ENCODE measurements around the gene CCDC69.

Gene CCDC69

DNA sequence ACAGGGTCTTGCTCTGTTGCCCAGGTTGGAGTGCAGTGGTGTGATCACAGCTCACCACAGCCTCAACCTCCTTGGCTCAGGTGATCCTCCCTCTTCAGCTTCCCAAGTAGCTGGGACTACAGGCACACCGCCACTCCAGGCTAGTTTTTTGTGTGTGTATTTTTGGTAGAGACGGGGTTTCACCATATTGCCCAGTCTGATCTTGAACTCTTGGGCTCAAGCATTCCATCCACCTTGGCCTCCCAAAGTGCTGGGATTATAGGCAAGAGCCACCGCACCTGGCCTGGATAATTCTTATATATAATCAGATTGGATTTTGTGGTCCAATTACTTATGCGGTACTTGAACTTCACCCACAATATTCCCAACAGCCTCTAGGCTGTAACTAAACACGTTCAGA lies 19.8 kb downstream of the CCDC69 start:
- no peak overlapping the region for H3K4me2 ChIP-seq (ENCODE audit: low read length)
- no peaks in the 10 kb centered on the region for H3K9me2 ChIP-seq (ENCODE audit: low read depth, low read length)
- H3K27ac ChIP-seq (ENCODE audit: low read depth, low read length, poor library complexity, severe bottlenecking), result peak overlapping the region; percentile 20
- no peak overlapping the region for H3K4me3 ChIP-seq (ENCODE audit: low read depth, low read length, poor library complexity, severe bottlenecking)
- no peaks in the 10 kb centered on the region for H4K20me1 ChIP-seq (ENCODE audit: insufficient read depth, low read length)
- H3K4me1 ChIP-seq (ENCODE audit: insufficient read depth, low read length, severe bottlenecking), result peaks cover 51% of the 10 kb centered on the region
- no peaks in the 10 kb centered on the region for H3K27me3 ChIP-seq (ENCODE audit: insufficient read depth, low read length)
- no peaks in the 10 kb centered on the region for H3K9me3 ChIP-seq (ENCODE audit: low read length)
- peaks cover 19% of the 10 kb centered on the region for H3K79me2 ChIP-seq (ENCODE audit: insufficient read depth, low read length)
- H3K9ac ChIP-seq (ENCODE audit: low read length), result no peak overlapping the region
- no peak for TF ChIP-seq EZH2 (IDR thresholded peaks at IDR 0.05; ENCODE audit: borderline replicate concordance, low read length)
- TF ChIP-seq, protein P1, sequence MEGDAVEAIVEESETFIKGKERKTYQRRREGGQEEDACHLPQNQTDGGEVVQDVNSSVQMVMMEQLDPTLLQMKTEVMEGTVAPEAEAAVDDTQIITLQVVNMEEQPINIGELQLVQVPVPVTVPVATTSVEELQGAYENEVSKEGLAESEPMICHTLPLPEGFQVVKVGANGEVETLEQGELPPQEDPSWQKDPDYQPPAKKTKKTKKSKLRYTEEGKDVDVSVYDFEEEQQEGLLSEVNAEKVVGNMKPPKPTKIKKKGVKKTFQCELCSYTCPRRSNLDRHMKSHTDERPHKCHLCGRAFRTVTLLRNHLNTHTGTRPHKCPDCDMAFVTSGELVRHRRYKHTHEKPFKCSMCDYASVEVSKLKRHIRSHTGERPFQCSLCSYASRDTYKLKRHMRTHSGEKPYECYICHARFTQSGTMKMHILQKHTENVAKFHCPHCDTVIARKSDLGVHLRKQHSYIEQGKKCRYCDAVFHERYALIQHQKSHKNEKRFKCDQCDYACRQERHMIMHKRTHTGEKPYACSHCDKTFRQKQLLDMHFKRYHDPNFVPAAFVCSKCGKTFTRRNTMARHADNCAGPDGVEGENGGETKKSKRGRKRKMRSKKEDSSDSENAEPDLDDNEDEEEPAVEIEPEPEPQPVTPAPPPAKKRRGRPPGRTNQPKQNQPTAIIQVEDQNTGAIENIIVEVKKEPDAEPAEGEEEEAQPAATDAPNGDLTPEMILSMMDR (IDR thresholded peaks at IDR 0.05; ENCODE audit: low read length), result no peak
- H3K36me3 ChIP-seq (ENCODE audit: insufficient read depth, low read length), result peaks cover 70% of the 10 kb centered on the region
- no peaks in the 10 kb centered on the region for H3F3A ChIP-seq (ENCODE audit: insufficient read depth, low read length)
- no peak overlapping the region for H2AFZ ChIP-seq (ENCODE audit: low read length)

DNA sequence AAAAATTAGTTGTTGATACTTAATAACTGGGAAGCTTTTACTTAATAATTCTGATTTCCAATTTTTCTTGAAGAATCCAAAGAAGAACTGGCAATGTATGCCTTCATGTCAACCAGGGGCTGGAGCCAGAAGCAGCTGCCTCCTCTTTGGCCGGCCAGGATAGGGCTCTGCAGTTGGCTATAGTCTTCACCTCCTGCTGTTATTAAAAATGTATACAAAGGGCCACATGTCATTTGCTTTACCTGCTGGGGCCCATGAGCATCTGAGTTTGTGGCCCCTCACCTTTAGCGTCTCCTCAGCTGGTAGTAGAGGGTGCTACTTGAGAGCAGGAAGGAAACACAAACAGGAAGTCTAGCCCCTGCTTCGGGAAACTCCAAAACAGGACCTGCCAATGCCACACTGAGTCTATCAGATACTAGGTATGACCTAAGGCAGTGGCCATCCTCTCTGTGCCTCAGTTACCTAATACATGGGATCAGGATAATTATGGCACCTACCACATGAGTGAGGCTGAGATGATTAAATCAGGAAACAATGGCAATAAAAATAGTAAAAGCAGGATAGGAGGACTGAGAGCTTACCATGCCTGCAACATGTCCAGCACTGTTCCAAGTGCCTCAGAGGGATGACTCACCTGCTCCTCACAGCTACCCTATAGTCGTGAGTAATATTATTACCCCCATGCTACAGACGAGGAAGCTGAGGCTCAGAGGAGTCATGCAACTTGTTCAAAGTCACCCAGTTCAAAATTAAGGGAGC lies 21.3 kb downstream of the CCDC69 start:
- Histone ChIP-seq H3K9me3 (ENCODE audit: low read length) (no peaks in the 10 kb centered on the region), H3F3A (ENCODE audit: insufficient read depth, low read length) (no peaks in the 10 kb centered on the region), H4K20me1 (ENCODE audit: insufficient read depth, low read length) (no peaks in the 10 kb centered on the region), H3K9ac (ENCODE audit: low read length) (no peak overlapping the region; the same call in 1 of the 2 replicates), H3K27me3 (ENCODE audit: insufficient read depth, low read length) (no peaks in the 10 kb centered on the region), H3K4me2 (ENCODE audit: low read length) (peak overlapping the region; percentile 3; the same call in 1 of the 2 replicates), H3K27ac (ENCODE audit: low read depth, low read length, poor library complexity, severe bottlenecking) (peak overlapping the region; percentile 76), H3K79me2 (ENCODE audit: insufficient read depth, low read length) (peaks cover 5% of the 10 kb centered on the region; the same call in 1 of the 2 replicates), H3K9me2 (ENCODE audit: low read depth, low read length) (no peaks in the 10 kb centered on the region), H3K4me3 (ENCODE audit: low read depth, low read length, poor library complexity, severe bottlenecking) (no peak overlapping the region), H3K36me3 (ENCODE audit: insufficient read depth, low read length) (peaks cover 70% of the 10 kb centered on the region), H3K4me1 (ENCODE audit: insufficient read depth, low read length, severe bottlenecking) (peaks cover 51% of the 10 kb centered on the region), H2AFZ (ENCODE audit: low read length) (no peak overlapping the region)
- no peak for TF ChIP-seq EZH2 (IDR thresholded peaks at IDR 0.05; ENCODE audit: borderline replicate concordance, low read length)
- TF ChIP-seq, protein P1 (IDR thresholded peaks at IDR 0.05; ENCODE audit: low read length), result no peak

DNA sequence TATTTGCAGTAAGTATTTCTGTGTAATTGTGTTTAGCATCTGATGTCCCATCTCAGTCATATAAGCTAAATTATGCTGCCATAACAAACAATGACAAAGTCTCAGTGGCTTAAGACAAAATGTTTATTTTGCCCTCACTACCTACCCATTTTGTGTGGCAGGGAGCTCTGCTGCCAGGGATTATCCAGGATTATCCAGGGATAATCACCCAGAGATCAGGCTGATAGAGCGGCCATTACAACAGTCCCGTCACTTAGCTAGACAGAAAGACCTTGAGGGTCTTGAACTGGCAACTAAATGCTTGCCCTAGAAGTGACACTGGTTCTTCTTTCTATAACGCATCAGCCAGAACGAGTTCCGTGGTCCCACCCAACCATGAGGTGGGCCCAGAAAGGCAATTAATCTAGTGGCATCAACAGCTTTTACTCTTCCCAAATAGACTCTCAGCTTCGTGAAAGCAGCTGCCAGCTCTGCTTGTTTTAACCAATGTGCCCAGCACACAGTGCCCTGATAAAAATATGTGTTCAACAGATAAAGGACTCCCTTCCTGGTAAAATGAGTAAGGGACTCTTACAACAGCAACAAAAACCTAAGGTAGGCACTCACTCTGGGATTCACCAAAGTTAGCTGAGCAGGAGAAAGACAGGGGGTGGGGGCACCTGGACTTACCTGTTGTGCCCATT lies 22.8 kb downstream of the CCDC69 start:
- peaks cover 82% of the 10 kb centered on the region for H3K36me3 ChIP-seq (ENCODE audit: insufficient read depth, low read length)
- TF ChIP-seq, protein P1 (IDR thresholded peaks at IDR 0.05; ENCODE audit: low read length), result no peak
- TF ChIP-seq EZH2 (IDR thresholded peaks at IDR 0.05; ENCODE audit: borderline replicate concordance, low read length), result no peak
- no peaks in the 10 kb centered on the region for H3F3A ChIP-seq (ENCODE audit: insufficient read depth, low read length)
- no peaks in the 10 kb centered on the region for H3K27me3 ChIP-seq (ENCODE audit: insufficient read depth, low read length)
- no peaks in the 10 kb centered on the region for H4K20me1 ChIP-seq (ENCODE audit: insufficient read depth, low read length)
- no peaks in the 10 kb centered on the region for H3K9me3 ChIP-seq (ENCODE audit: low read length)
- H2AFZ ChIP-seq (ENCODE audit: low read length), result no peak overlapping the region
- H3K9me2 ChIP-seq (ENCODE audit: low read depth, low read length), result no peaks in the 10 kb centered on the region
- 0 out of 2 replicates have a peak, but pooled peaks cover 3% of the 10 kb centered on the region for H3K79me2 ChIP-seq (ENCODE audit: insufficient read depth, low read length)
- no peak overlapping the region for H3K4me2 ChIP-seq (ENCODE audit: low read length)
- no peak overlapping the region for H3K9ac ChIP-seq (ENCODE audit: low read length)
- no peak overlapping the region for H3K4me3 ChIP-seq (ENCODE audit: low read depth, low read length, poor library complexity, severe bottlenecking)
- peak overlapping the region; percentile 66 for H3K27ac ChIP-seq (ENCODE audit: low read depth, low read length, poor library complexity, severe bottlenecking)
- peaks cover 63% of the 10 kb centered on the region for H3K4me1 ChIP-seq (ENCODE audit: insufficient read depth, low read length, severe bottlenecking)

Measured in OCI-LY1 (cell line).